Measurements from ENCODE around the gene MARVELD1.

- no peak for TF ChIP-seq MAZ (IDR thresholded peaks at IDR 0.05; ENCODE audit: borderline replicate concordance, low read depth, low read length)
- no peak for TF ChIP-seq CTCF (conservative IDR thresholded peaks at IDR 0.05; ENCODE audit: low read depth, low read length)
- no peak for TF ChIP-seq RCOR1 (IDR thresholded peaks at IDR 0.05; ENCODE audit: insufficient replicate concordance, low read length)
- 0 out of 2 replicates have a peak, but pooled peaks have one; percentile 30 for TF ChIP-seq USF2 (IDR thresholded peaks at IDR 0.05; ENCODE audit: low read depth, low read length)
- TF ChIP-seq RFX5 (IDR thresholded peaks at IDR 0.05; ENCODE audit: low read depth, low read length): no peak
- TF ChIP-seq CEBPB (IDR thresholded peaks at IDR 0.05; ENCODE audit: low read depth, low read length): peak; percentile 85
- TF ChIP-seq ELK1 (IDR thresholded peaks at IDR 0.05; ENCODE audit: borderline replicate concordance, low read depth, low read length): no peak
- TF ChIP-seq POLR2A (IDR thresholded peaks at IDR 0.05; ENCODE audit: low read depth, low read length): no peak
These were observed 10.9 kb downstream of the MARVELD1 start for GRCh38 chr10:97724341-97724941.

Data from IMR-90 (cell line).